Measurements from ENCODE around the gene CHD2. TPM values are rescaled to one million over a fixed set of nuclear protein-coding genes. Genes with fewer than 3 reads are reported as not detected.
A peak's percentile ranks its signal among the peaks of the same experiment; 100 is the strongest.

The CHD2 gene
- total and polyA plus RNA-seq, 2 experiments from 2014 or later: 36.5 to 39.0 TPM

DNA sequence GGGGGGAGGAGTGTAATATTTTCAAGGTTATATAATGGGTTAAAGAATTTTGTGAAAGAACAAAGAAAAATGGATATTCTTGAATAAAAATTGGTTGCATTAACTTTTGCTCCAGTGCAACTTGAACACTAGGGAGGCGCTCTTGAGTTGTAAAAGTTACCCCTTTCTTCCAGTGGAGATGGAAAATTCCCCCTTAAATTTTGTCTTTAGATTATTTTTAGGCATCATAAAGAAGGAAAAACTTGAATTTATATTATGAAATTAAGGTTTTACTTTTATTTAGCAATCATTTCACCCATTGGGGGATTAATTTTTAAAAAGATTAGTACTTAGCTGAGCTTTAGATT lies 550 bp upstream of the CHD2 start:
- Histone ChIP-seq H3K9me3 (ENCODE audit: low read depth) (no peaks in the 10 kb centered on the region), H3K27ac (peak overlapping the region; percentile 98), H3K36me3 (ENCODE audit: low read depth) (peaks cover 73% of the 10 kb centered on the region), H2AFZ (no peak overlapping the region), H4K20me1 (ENCODE audit: insufficient read depth) (no peaks in the 10 kb centered on the region), H3K9ac (peak overlapping the region; percentile 99), H3K27me3 (replicated peaks; ENCODE audit: insufficient read depth) (no peaks in the 10 kb centered on the region), H3K9me2 (ENCODE audit: insufficient read depth) (no peaks in the 10 kb centered on the region), H3K4me2 (ENCODE audit: unreplicated experiment) (peak overlapping the region; percentile 99), H3K4me3 (peak overlapping the region; percentile 97), H3K79me2 (ENCODE audit: insufficient read depth) (peaks cover 97% of the 10 kb centered on the region), H3K4me1 (ENCODE audit: insufficient read depth) (peaks cover 43% of the 10 kb centered on the region), H3F3A (ENCODE audit: insufficient read depth) (peaks cover 94% of the 10 kb centered on the region)
- no peak for DNase-seq
- WGBS, 2 experiments (ENCODE audit: low coverage in 1 of 2, low lambda C conversion rate in 2 of 2, missing lambda C conversion rate in 2 of 2): 90 to 97% methylated on average over 1 of the region's 1 CpG
- TF ChIP-seq EZH2 (IDR thresholded peaks at IDR 0.05; ENCODE audit: insufficient read depth, poor library complexity, severe bottlenecking): no peak
- TF ChIP-seq EZH2phosphoT487 (IDR thresholded peaks at IDR 0.05; ENCODE audit: insufficient read depth, low read depth): no peak
- in situ Hi-C loops (cut with MboI): no loop called here

DNA sequence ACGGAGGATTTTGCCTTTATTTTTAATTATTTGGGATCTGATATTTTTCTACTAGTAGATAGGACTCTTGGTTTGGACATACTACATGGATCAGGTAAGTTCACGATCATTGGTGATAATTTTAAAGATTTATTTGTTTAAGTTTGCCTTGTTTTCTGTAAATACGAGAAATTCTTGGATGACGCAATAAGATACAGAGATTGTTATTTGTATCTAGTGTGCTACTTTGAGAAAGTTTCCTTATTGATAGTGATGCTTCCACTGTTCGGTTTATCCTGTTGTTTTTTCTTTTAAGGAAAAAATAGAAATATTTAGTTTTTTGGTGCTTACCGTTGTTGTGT lies 577 bp downstream of the CHD2 start:
- no peaks in the 10 kb centered on the region for H3K27me3 ChIP-seq (replicated peaks; ENCODE audit: insufficient read depth)
- DNase-seq: peak; percentile 36
- H3K79me2 ChIP-seq (ENCODE audit: insufficient read depth): peaks cover 97% of the 10 kb centered on the region
- H4K20me1 ChIP-seq (ENCODE audit: insufficient read depth): no peaks in the 10 kb centered on the region
- H3K9me2 ChIP-seq (ENCODE audit: insufficient read depth): no peaks in the 10 kb centered on the region
- peak overlapping the region; percentile 98 for H3K27ac ChIP-seq
- H3K4me2 ChIP-seq (ENCODE audit: unreplicated experiment): peak overlapping the region; percentile 99
- TF ChIP-seq EZH2 (IDR thresholded peaks at IDR 0.05; ENCODE audit: insufficient read depth, poor library complexity, severe bottlenecking) (no peak), EZH2phosphoT487 (IDR thresholded peaks at IDR 0.05; ENCODE audit: insufficient read depth, low read depth) (no peak)
- H3F3A ChIP-seq (ENCODE audit: insufficient read depth): peaks cover 96% of the 10 kb centered on the region
- peak overlapping the region; percentile 97 for H3K4me3 ChIP-seq
- no peaks in the 10 kb centered on the region for H3K9me3 ChIP-seq (ENCODE audit: low read depth)
- in situ Hi-C loops (cut with MboI): loop anchor here (10.0 kb wide), 1 partner anchor 96 kb away; no protein-coding TSS in a partner anchor
- 0 to 1% methylated on average over 6 of the region's 6 CpGs for WGBS, 2 experiments (ENCODE audit: low coverage in 1 of 2, low lambda C conversion rate in 2 of 2, missing lambda C conversion rate in 2 of 2)
- peaks cover 45% of the 10 kb centered on the region for H3K4me1 ChIP-seq (ENCODE audit: insufficient read depth)
- H3K9ac ChIP-seq: peak overlapping the region; percentile 99
- peaks cover 63% of the 10 kb centered on the region for H3K36me3 ChIP-seq (ENCODE audit: low read depth)
- H2AFZ ChIP-seq: 0 out of 2 replicates have a peak overlapping the region, but pooled peaks have one; percentile 23

DNA sequence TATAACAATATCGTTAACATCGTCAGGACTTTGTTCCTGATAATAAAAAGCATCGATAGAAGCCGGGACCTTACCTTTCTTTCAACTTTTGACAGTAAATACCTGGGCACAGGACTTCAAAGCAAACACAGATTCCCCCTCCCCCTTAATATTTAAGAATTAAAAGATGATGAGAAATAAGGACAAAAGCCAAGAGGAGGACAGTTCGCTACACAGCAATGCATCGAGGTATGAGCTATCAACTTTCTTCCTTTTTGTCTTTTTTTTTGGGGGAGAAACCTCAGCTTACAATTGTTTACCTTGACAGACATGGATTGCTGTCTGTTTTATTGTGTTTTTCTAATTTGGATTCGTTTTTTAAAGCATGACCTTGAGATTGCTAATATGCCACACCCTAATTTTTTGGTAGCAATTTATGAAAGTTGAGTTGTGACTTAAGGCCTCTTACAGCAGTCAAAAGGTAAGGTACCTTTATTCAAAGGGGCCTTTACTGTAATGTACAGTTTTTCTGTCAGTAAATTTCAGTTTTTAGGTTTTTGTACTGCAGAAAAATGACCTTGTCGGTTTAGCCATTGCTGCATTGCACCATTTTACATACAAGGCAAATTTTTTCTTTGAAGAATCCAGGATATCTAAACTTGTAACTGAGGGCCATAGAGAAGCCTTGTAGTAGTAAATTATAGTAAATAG lies 1.1 kb downstream of the CHD2 start:
- WGBS, 2 experiments (ENCODE audit: low coverage in 1 of 2, low lambda C conversion rate in 2 of 2, missing lambda C conversion rate in 2 of 2): 0 to 1% methylated on average over 8 of the region's 8 CpGs
- no peaks in the 10 kb centered on the region for H3K9me2 ChIP-seq (ENCODE audit: insufficient read depth)
- peak; percentile 56 for DNase-seq
- no peaks in the 10 kb centered on the region for H3K27me3 ChIP-seq (replicated peaks; ENCODE audit: insufficient read depth)
- H2AFZ ChIP-seq: no peak overlapping the region
- peaks cover 45% of the 10 kb centered on the region for H3K4me1 ChIP-seq (ENCODE audit: insufficient read depth)
- peaks cover 96% of the 10 kb centered on the region for H3F3A ChIP-seq (ENCODE audit: insufficient read depth)
- H3K27ac ChIP-seq: peak overlapping the region; percentile 98
- TF ChIP-seq EZH2 (IDR thresholded peaks at IDR 0.05; ENCODE audit: insufficient read depth, poor library complexity, severe bottlenecking) (no peak), EZH2phosphoT487 (IDR thresholded peaks at IDR 0.05; ENCODE audit: insufficient read depth, low read depth) (no peak)
- H3K4me3 ChIP-seq: peak overlapping the region; percentile 97
- in situ Hi-C loops (cut with MboI): loop anchor here (10.0 kb wide), 1 partner anchor 96 kb away; no protein-coding TSS in a partner anchor
- no peaks in the 10 kb centered on the region for H4K20me1 ChIP-seq (ENCODE audit: insufficient read depth)
- peak overlapping the region; percentile 99 for H3K4me2 ChIP-seq (ENCODE audit: unreplicated experiment)
- peak overlapping the region; percentile 99 for H3K9ac ChIP-seq
- H3K79me2 ChIP-seq (ENCODE audit: insufficient read depth): peaks cover 97% of the 10 kb centered on the region
- peaks cover 58% of the 10 kb centered on the region for H3K36me3 ChIP-seq (ENCODE audit: low read depth)
- no peaks in the 10 kb centered on the region for H3K9me3 ChIP-seq (ENCODE audit: low read depth)

DNA sequence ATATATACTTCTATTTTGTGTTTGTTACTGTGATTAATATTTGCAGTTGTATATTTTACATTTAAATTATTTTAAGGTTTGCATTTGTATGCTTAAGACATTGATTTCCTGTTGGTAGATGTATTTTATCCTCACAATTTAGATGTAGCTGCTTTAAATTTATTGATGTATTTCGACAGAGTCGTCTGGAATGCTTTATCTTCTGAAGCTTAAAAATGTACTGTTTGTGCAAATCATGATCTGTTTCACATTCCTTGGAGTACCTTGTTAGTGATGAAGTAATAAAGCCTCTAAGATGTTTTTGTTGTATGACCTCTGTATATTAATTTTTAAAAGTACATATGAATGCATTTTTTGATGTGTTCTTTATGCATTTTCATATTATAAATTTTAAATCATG lies 1.9 kb downstream of the CHD2 start:
- in situ Hi-C loops (cut with MboI): loop anchor here (10.0 kb wide), 1 partner anchor 97 kb away; no protein-coding TSS in a partner anchor
- WGBS, 2 experiments (ENCODE audit: low coverage in 1 of 2, low lambda C conversion rate in 2 of 2, missing lambda C conversion rate in 2 of 2): 0 to 1% methylated on average over 2 of the region's 2 CpGs
- DNase-seq: peak; percentile 35
- Histone ChIP-seq H3K4me2 (ENCODE audit: unreplicated experiment) (peak overlapping the region; percentile 99), H3K79me2 (ENCODE audit: insufficient read depth) (peaks cover 97% of the 10 kb centered on the region), H3K4me1 (ENCODE audit: insufficient read depth) (peaks cover 45% of the 10 kb centered on the region), H3K9me3 (ENCODE audit: low read depth) (no peaks in the 10 kb centered on the region), H3K27ac (peak overlapping the region; percentile 98), H3F3A (ENCODE audit: insufficient read depth) (peaks cover 96% of the 10 kb centered on the region), H2AFZ (no peak overlapping the region), H3K9me2 (ENCODE audit: insufficient read depth) (no peaks in the 10 kb centered on the region), H3K9ac (peak overlapping the region; percentile 99), H3K27me3 (replicated peaks; ENCODE audit: insufficient read depth) (no peaks in the 10 kb centered on the region), H3K4me3 (peak overlapping the region; percentile 97), H4K20me1 (ENCODE audit: insufficient read depth) (no peaks in the 10 kb centered on the region), H3K36me3 (ENCODE audit: low read depth) (peaks cover 50% of the 10 kb centered on the region)
- TF ChIP-seq EZH2 (IDR thresholded peaks at IDR 0.05; ENCODE audit: insufficient read depth, poor library complexity, severe bottlenecking): no peak
- no peak for TF ChIP-seq EZH2phosphoT487 (IDR thresholded peaks at IDR 0.05; ENCODE audit: insufficient read depth, low read depth)

All from GM23248 (cell line).